Left colon (tissue), 2 donors: ENCODE measurements around the gene WDCP. TPM values are rescaled to one million over a fixed set of nuclear protein-coding genes. Genes with fewer than 3 reads are reported as not detected.
"Not testable (repeated sequence)": the region's sequence is repeated elsewhere in the genome, so short reads cannot be mapped to it uniquely, and the experiment has no call there.

Source experiments
- ATAC-seq: fragments of 200-7000 bp; cut with Tn5 transposase; one replicate; pipeline ENCODE4 v1.9.1; 2020; ENCODE audit warnings: mild to moderate bottlenecking, moderate library complexity
- DNase-seq, 2 donors: peaks; one replicate each; pipeline ENCODE4 v3.0.0-alpha.2; 2020
- intact Hi-C, 2 donors: fragments of 100-400 bp; cut with DNase I in 1 of 2; cut with micrococcal nuclease in 1 of 2; formaldehyde crosslinking; loops; one replicate each; pipeline versions ENCODE4 v1.11.2 to v1.14.0; 2022; cut with DNase I, micrococcal nuclease
- total RNA-seq, 2 donors: library from RNA; stranded (reverse); fragmentation: NEBNext Ultra II Directional; extraction: Animal tissue kit (Norgen Biotek cat#: 25700); gene quantifications; one replicate each; pipeline ENCODE4 v1.2.1, GENCODE V29; 2021
- donor health status: DM: no; HTN: no; CAD: no.
- donor health status: DM: yes; HTN: yes; CAD: no.

WDCP gene
- total RNA-seq, 2 donors from 2014 or later: 3.2 to 4.2 TPM

GRCh38 chr2:24075915-24076848, 29.0 kb upstream of the WDCP start, which contains the start of gene SF3B6:
Gene SF3B6 (minus strand): TSS chr2:24076326. CDS start chr2:24076229, 97 bp downstream.
- ATAC-seq: peak; percentile 81
- DNase-seq: peak; percentile 100
- intact Hi-C loops: no loop called here

- DNase-seq: no peak
- ATAC-seq: no peak
- intact Hi-C loops: no loop called here
Measured at GRCh38 chr2:24075259-24075658, 28.1 kb upstream of the WDCP start.

- no peak for ATAC-seq
- intact Hi-C loops: no loop called here
Measured at GRCh38 chr2:24073816-24074215, 26.6 kb upstream of the WDCP start.

DNA sequence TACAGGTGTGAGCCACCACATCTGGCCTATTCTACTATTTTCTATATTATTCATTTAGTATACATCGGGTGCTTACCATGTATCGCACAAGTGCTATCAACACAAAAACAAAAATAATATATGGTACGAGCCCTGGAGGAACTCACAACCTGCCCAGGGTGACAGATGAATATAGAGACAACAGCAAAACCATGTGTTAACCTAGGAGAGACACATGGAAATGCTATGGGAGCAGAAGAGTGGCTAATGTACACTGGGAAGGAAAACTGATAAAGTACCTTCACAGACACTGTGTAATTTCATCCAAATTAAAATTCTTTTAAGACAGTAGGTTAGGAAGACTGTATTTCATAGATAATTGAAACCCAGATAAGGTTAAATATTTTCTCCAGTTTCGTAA, 25.1 kb upstream of the WDCP start:
- DNase-seq (no peak), ATAC-seq (no peak)
- intact Hi-C loops: no loop called here

More at GRCh38 chr2:24073816-24074215, 26.6 kb upstream of the WDCP start:
- no peak for DNase-seq

GRCh38 chr2:24065341-24065740, 18.1 kb upstream of the WDCP start:
- DNase-seq (no peak), ATAC-seq (no peak)
- intact Hi-C loops: no loop called here

DNA sequence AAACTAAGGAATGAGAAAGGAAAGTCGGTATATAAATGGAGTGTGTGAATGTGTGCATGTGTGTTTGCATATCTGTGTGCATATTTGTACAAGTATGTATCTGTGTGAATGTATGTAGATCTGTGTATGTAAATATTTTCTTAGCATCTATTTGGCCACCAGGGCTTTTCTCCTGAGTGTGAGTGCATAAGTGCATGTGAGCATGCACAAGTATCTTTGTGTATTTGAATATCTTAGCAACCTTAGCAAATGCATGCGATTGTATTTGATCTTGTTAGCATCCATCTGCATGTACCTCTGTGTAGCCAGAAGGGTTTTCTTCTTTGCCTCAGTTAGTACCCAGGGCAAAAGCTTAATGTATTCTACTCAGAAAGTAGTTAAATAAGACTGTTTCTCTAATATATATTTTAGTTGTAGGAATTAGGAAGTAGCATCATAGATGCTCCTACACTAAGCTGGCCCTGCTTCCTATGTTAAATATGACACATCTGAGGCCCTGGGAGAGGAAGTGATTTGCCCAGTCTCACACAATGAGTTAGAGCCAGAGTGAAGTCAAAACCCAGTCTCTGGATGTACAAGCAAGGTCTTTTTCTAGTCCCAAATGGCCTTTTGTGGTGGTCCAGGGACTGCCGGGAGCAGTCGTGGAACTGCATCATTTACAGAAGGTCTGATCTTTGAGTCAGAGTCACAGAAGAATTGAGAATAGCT, 11.5 kb upstream of the WDCP start:
- ATAC-seq (no peak), DNase-seq (no peak)
- intact Hi-C loops: no loop called here

- intact Hi-C loops: no loop called here
- ATAC-seq: no peak
Measured at GRCh38 chr2:24055750-24056149, 8.6 kb upstream of the WDCP start.

GRCh38 chr2:24054366-24055010, 7.3 kb upstream of the WDCP start:
- ATAC-seq: no peak
- intact Hi-C loops: no loop called here
- no peak for DNase-seq

More at GRCh38 chr2:24055750-24056149, 8.6 kb upstream of the WDCP start:
- no peak for DNase-seq

GRCh38 chr2:24052951-24053350, 5.8 kb upstream of the WDCP start:
- intact Hi-C loops: no loop called here
- no peak for ATAC-seq
- DNase-seq: no peak

DNA sequence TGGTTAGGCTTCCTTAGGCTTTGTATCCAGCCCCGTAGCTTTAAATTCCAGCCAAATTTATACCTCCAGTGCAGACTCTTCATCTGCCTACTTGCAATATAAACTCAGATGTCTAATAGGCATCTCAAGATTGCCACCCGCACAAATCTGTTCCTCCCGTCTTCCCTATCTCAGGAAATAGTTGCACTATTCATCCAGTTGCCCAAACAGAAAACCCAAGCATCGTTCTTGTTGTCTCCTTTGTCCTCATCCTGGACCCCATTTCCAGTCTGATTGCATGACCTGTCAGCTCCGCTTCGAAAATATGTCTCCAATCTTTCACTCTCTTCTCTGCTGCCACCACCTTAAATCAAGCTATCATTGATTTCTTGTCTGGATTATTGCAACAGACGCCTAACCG, 4.6 kb upstream of the WDCP start:
- DNase-seq: no peak
- intact Hi-C loops: no loop called here
- ATAC-seq: no peak

- DNase-seq (peak; percentile 27 to 35), ATAC-seq (peak; percentile 1)
- intact Hi-C loops: no loop called here
Measured at GRCh38 chr2:24050041-24050979, 3.1 kb upstream of the WDCP start.

- DNase-seq (peak; percentile 77 to 81), ATAC-seq (peak; percentile 77)
- intact Hi-C loops: no loop called here
Measured at GRCh38 chr2:24049485-24050021, 2.4 kb upstream of the WDCP start, which contains the start of gene FKBP1B. Gene FKBP1B (plus strand): TSS chr2:24049741. CDS start chr2:24049850, 109 bp downstream.

- ATAC-seq: no peak
- no peak for DNase-seq
- intact Hi-C loops: no loop called here
Measured at GRCh38 chr2:24048769-24049484, 1.7 kb upstream of the WDCP start.

DNA sequence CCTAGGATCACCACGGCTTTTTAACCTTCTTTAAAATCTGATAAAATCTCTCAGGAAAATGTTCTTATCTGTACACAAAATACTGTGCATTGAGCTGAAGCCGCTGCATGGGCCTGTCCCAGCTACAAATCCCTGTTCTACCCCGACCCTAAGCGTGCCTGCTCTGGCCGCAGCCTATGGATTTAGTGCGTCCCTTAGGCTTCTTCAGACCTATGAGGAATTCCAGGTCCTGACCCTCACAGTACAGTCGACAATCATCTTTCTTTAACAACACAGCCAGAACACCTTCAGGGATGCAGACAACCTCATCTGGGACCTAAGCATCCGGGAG, 477 bp upstream of the WDCP start:
- no peak for ATAC-seq
- no peak for DNase-seq
- intact Hi-C loops: no loop called here

DNA sequence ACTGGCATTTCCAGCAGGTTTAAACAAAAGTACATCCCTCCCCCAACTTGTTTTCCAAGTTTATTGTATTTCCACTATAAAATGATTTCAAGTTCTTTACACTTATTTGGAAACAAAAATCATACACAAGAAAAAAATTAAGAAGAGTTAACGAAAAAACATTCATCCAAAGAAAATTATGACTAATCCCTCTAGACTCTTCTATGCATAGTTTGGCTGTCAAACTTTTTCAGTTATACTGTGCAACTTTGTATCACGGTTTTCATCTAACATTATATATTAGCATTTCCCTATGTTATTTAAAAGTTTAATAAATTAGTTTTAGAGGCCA, 627 bp downstream of the WDCP start:
- intact Hi-C loops: no loop called here
- no peak for ATAC-seq
- no peak for DNase-seq

DNA sequence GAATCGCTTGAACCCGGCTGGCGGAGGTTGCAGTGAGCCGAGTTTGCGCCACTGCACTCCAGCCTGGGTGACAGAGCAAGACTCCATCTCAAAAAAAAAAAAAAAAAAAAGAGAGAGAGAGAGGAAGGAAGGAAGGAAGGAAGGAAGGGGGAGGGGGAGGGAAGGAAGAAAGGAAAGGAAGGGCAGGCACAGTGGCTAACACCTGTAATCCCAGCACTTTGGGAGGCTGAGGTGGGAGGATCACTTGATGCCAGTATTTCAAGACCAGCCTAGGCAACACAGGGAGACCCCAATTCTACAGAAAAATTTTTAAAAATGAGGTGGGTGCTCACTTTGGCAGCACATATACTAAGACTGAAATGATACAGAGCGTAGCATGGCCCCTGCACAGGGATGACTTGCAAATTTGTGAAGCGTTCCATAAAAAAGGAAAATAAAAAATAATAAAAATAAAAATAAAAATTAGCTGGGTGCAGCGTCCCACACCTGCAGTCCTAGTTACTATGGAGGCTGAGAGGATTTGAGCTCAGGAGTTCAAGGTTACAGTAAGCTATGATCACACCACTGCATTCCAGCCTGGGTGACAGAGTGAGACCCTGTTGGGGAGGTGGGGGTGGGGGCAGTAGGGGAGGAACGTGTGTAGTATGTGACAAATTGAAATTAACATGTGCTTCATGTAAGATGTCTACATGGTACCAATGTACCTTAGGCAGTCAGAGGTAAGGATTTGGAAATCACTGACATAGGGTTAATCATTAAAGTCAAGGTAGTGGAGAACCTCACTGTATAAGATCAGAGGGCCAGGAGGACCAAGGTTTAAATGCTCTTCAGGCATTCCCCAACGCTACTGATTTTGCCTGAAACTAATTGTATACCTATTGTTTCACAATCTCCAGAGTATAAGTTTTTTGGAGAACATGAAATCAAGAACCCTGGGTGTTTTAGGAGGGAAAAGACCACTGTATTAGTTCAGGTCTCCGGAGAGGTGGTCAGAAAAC, 1.4 kb downstream of the WDCP start:
- intact Hi-C loops: no loop called here
- DNase-seq: no peak
- no peak for ATAC-seq

DNA sequence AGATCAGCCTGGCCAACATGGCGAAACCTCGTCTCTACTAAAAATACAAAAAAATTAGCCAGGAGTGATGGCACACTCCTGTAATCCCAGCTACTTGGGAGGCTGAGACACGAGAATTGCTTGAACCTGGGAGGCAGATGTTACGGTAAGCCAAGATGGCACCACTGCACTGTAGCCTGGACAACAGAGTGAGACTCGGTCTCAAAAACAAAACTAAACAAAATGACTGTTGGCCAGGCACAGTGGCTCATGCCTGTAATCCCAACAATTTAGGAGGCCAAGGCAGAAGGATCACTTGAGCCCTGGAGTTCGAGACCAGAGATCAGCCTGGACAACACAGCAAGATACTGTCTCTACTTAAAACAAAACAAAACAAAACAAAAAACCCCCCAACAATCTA, 4.1 kb downstream of the WDCP start:
- intact Hi-C loops: not testable (repeated sequence)

More for the DNA sequence above, 4.1 kb downstream of the WDCP start:
- not testable (repeated sequence) for DNase-seq, ATAC-seq
